Activated T-helper 1 cell treated with anti-CD3 and anti-CD28 coated beads, Interleukin-12 subunit alpha, Interleukin-12 subunit beta, Interleukin-2, Interleukin-4 antibody, amounts not matched to agents 30 ng/mL and 10 ng/mL and 1 ng/mL, durations not matched to agents 14 hours and 24 hours and 36 hours (primary cell): ENCODE results near the gene BPHL. TPM values are rescaled to one million over a fixed set of nuclear protein-coding genes. Genes with fewer than 3 reads are reported as not detected.
"Not testable (repeated sequence)": the region's sequence is repeated elsewhere in the genome, so short reads cannot be mapped to it uniquely, and the experiment has no call there.

Source experiments
- DNase-seq: peaks from one replicate; pipeline ENCODE4 v3.0.0; 2021; ENCODE audit warnings: low spot score
- H3K27ac Mint-ChIP-seq: one replicate; pipeline ENCODE4 v1.8.0; 2021; ENCODE audit warnings: mild to moderate bottlenecking, mixed read lengths
- H3K27me3 Mint-ChIP-seq: one replicate; pipeline ENCODE4 v1.8.0; 2022; ENCODE audit warnings: mild to moderate bottlenecking, moderate library complexity, mixed read lengths; ENCODE audit not compliant: insufficient read depth
- H3K36me3 Mint-ChIP-seq: one replicate; pipeline ENCODE4 v1.8.0; 2021; ENCODE audit warnings: low read depth, mixed read lengths
- H3K4me1 Mint-ChIP-seq: one replicate; pipeline ENCODE4 v1.8.0; 2021; ENCODE audit warnings: low read depth, mixed read lengths
- H3K4me3 Mint-ChIP-seq: one replicate; pipeline ENCODE4 v1.8.0; 2021; ENCODE audit warnings: mild to moderate bottlenecking, moderate library complexity, mixed read lengths
- H3K9me3 Mint-ChIP-seq: one replicate; pipeline ENCODE4 v1.8.0; 2021; ENCODE audit warnings: mixed read lengths
- intact Hi-C: fragments of 100-400 bp; cut with micrococcal nuclease; formaldehyde crosslinking; loops from one replicate; pipeline ENCODE4 v1.15.1; 2024
- total RNA-seq: library from RNA; stranded (reverse); gene quantifications from 2 replicates; pipeline ENCODE4 v1.2.3, GENCODE V29; 2022

BPHL gene
- 6.6 and 7.9 TPM in 2 replicates for total RNA-seq

- DNase-seq = peak; percentile 99
- Mint-ChIP-seq H3K27ac (peak within 1 kb of the TSS; percentile 78), H3K4me1 (peaks cover 23% of the 10 kb centered on the region), H3K36me3 (peaks cover 8% of the 10 kb centered on the region), H3K27me3 (no peaks in the 10 kb centered on the region), H3K9me3 (no peaks in the 10 kb centered on the region), H3K4me3 (peak within 1 kb of the TSS; percentile 82)
- intact Hi-C loops = loop anchor here (1.0 to 5.0 kb wide), 15 partner anchors 8 to 1017 kb away; partner anchors contain the start of genes ECI2, NQO2, PSMG4 and SERPINB1
Measured at GRCh38 chr6:3118353-3119039, at the start of gene BPHL. BPHL (plus strand) TSS chr6:3118711; CDS start chr6:3118741, 30 bp downstream.

GRCh38 chr6:3071568-3071967, 46.9 kb upstream of the BPHL start:
- H3K9me3 Mint-ChIP-seq = no peaks in the 10 kb centered on the region

GRCh38 chr6:3072798-3073197, 45.7 kb upstream of the BPHL start:
- intact Hi-C loops = no loop called here
- peaks cover 22% of the 10 kb centered on the region for H3K36me3 Mint-ChIP-seq
- H3K27me3 Mint-ChIP-seq = no peaks in the 10 kb centered on the region
- no peak overlapping the region for H3K4me3 Mint-ChIP-seq
- peaks cover 57% of the 10 kb centered on the region for H3K4me1 Mint-ChIP-seq
- H3K27ac Mint-ChIP-seq = no peak overlapping the region
- H3K9me3 Mint-ChIP-seq = no peaks in the 10 kb centered on the region
- DNase-seq = no peak

More at GRCh38 chr6:3071568-3071967, 46.9 kb upstream of the BPHL start:
- Mint-ChIP-seq H3K4me3 (no peak overlapping the region), H3K4me1 (peaks cover 63% of the 10 kb centered on the region), H3K36me3 (peaks cover 18% of the 10 kb centered on the region), H3K27ac (no peak overlapping the region), H3K27me3 (no peaks in the 10 kb centered on the region)
- DNase-seq = no peak
- intact Hi-C loops = no loop called here

GRCh38 chr6:3073382-3073781, 45.1 kb upstream of the BPHL start:
- Mint-ChIP-seq H3K4me1 (peaks cover 57% of the 10 kb centered on the region), H3K36me3 (peaks cover 27% of the 10 kb centered on the region), H3K4me3 (no peak overlapping the region), H3K9me3 (no peaks in the 10 kb centered on the region), H3K27me3 (no peaks in the 10 kb centered on the region), H3K27ac (no peak overlapping the region)
- intact Hi-C loops = no loop called here
- DNase-seq = no peak

- no peak for DNase-seq
Measured at GRCh38 chr6:3075772-3076113, 42.8 kb upstream of the BPHL start.

GRCh38 chr6:3076320-3076719, 42.2 kb upstream of the BPHL start:
- no peak overlapping the region for H3K4me3 Mint-ChIP-seq
- intact Hi-C loops = no loop called here
- DNase-seq = no peak
- H3K27ac Mint-ChIP-seq = no peak overlapping the region
- peaks cover 36% of the 10 kb centered on the region for H3K36me3 Mint-ChIP-seq
- peaks cover 39% of the 10 kb centered on the region for H3K4me1 Mint-ChIP-seq
- H3K9me3 Mint-ChIP-seq = no peaks in the 10 kb centered on the region
- no peaks in the 10 kb centered on the region for H3K27me3 Mint-ChIP-seq

More at GRCh38 chr6:3075772-3076113, 42.8 kb upstream of the BPHL start:
- H3K4me3 Mint-ChIP-seq = peak overlapping the region; percentile 6
- no peaks in the 10 kb centered on the region for H3K27me3 Mint-ChIP-seq
- H3K4me1 Mint-ChIP-seq = peaks cover 45% of the 10 kb centered on the region
- H3K9me3 Mint-ChIP-seq = no peaks in the 10 kb centered on the region
- intact Hi-C loops = no loop called here
- H3K27ac Mint-ChIP-seq = peak overlapping the region; percentile 75
- H3K36me3 Mint-ChIP-seq = peaks cover 31% of the 10 kb centered on the region

- no peak overlapping the region for H3K27ac Mint-ChIP-seq
- no peaks in the 10 kb centered on the region for H3K27me3 Mint-ChIP-seq
- H3K36me3 Mint-ChIP-seq = peaks cover 41% of the 10 kb centered on the region
Measured at GRCh38 chr6:3077430-3077829, 41.1 kb upstream of the BPHL start.

GRCh38 chr6:3078952-3079351, 39.6 kb upstream of the BPHL start:
- Mint-ChIP-seq H3K4me1 (peaks cover 26% of the 10 kb centered on the region), H3K36me3 (peaks cover 50% of the 10 kb centered on the region)
- H3K9me3 Mint-ChIP-seq, DNase-seq, intact Hi-C loops, H3K27me3 Mint-ChIP-seq, H3K4me3 Mint-ChIP-seq, H3K27ac Mint-ChIP-seq: not testable (repeated sequence)

More at GRCh38 chr6:3077430-3077829, 41.1 kb upstream of the BPHL start:
- intact Hi-C loops = no loop called here
- DNase-seq = no peak
- Mint-ChIP-seq H3K4me3 (no peak overlapping the region), H3K4me1 (peaks cover 33% of the 10 kb centered on the region), H3K9me3 (no peaks in the 10 kb centered on the region)

GRCh38 chr6:3079682-3080081, 38.8 kb upstream of the BPHL start:
- H3K27me3 Mint-ChIP-seq = no peaks in the 10 kb centered on the region
- no peak overlapping the region for H3K27ac Mint-ChIP-seq
- H3K4me3 Mint-ChIP-seq = no peak overlapping the region
- H3K9me3 Mint-ChIP-seq = no peaks in the 10 kb centered on the region
- H3K36me3 Mint-ChIP-seq = peaks cover 55% of the 10 kb centered on the region
- no peak for DNase-seq
- peaks cover 21% of the 10 kb centered on the region for H3K4me1 Mint-ChIP-seq
- intact Hi-C loops = no loop called here

- DNase-seq = no peak
- intact Hi-C loops = no loop called here
- Mint-ChIP-seq H3K36me3 (peaks cover 72% of the 10 kb centered on the region), H3K4me1 (peaks cover 1% of the 10 kb centered on the region), H3K4me3 (no peak overlapping the region), H3K27ac (no peak overlapping the region), H3K27me3 (no peaks in the 10 kb centered on the region), H3K9me3 (no peaks in the 10 kb centered on the region)
Measured at GRCh38 chr6:3081960-3082359, 36.6 kb upstream of the BPHL start.

GRCh38 chr6:3085074-3085473, 33.4 kb upstream of the BPHL start:
- DNase-seq = no peak
- Mint-ChIP-seq H3K36me3 (peaks cover 75% of the 10 kb centered on the region), H3K9me3 (no peaks in the 10 kb centered on the region), H3K27me3 (no peaks in the 10 kb centered on the region), H3K27ac (no peak overlapping the region), H3K4me3 (no peak overlapping the region), H3K4me1 (peaks cover 14% of the 10 kb centered on the region)
- intact Hi-C loops = no loop called here

GRCh38 chr6:3086282-3086946, 32.1 kb upstream of the BPHL start:
- peak overlapping the region; percentile 4 for H3K27ac Mint-ChIP-seq
- no peak overlapping the region for H3K4me3 Mint-ChIP-seq
- H3K9me3 Mint-ChIP-seq = no peaks in the 10 kb centered on the region
- DNase-seq = no peak
- no peaks in the 10 kb centered on the region for H3K27me3 Mint-ChIP-seq
- peaks cover 14% of the 10 kb centered on the region for H3K4me1 Mint-ChIP-seq
- intact Hi-C loops = no loop called here
- peaks cover 72% of the 10 kb centered on the region for H3K36me3 Mint-ChIP-seq

GRCh38 chr6:3088446-3088845, 30.1 kb upstream of the BPHL start:
- H3K4me3 Mint-ChIP-seq = no peak overlapping the region
- DNase-seq = no peak
- H3K9me3 Mint-ChIP-seq = no peaks in the 10 kb centered on the region
- H3K36me3 Mint-ChIP-seq = peaks cover 59% of the 10 kb centered on the region
- no peak overlapping the region for H3K27ac Mint-ChIP-seq
- peaks cover 14% of the 10 kb centered on the region for H3K4me1 Mint-ChIP-seq
- H3K27me3 Mint-ChIP-seq = no peaks in the 10 kb centered on the region
- intact Hi-C loops = no loop called here
